ENCODE results near the gene CYBA. TPM values are rescaled to one million over a fixed set of nuclear protein-coding genes. Genes with fewer than 3 reads are reported as not detected.

Gene CYBA
- total and polyA plus RNA-seq, 2 donors (not counting 1 experiment from before 2014, with no cell fraction given): 701 to 1,336 TPM

DNA sequence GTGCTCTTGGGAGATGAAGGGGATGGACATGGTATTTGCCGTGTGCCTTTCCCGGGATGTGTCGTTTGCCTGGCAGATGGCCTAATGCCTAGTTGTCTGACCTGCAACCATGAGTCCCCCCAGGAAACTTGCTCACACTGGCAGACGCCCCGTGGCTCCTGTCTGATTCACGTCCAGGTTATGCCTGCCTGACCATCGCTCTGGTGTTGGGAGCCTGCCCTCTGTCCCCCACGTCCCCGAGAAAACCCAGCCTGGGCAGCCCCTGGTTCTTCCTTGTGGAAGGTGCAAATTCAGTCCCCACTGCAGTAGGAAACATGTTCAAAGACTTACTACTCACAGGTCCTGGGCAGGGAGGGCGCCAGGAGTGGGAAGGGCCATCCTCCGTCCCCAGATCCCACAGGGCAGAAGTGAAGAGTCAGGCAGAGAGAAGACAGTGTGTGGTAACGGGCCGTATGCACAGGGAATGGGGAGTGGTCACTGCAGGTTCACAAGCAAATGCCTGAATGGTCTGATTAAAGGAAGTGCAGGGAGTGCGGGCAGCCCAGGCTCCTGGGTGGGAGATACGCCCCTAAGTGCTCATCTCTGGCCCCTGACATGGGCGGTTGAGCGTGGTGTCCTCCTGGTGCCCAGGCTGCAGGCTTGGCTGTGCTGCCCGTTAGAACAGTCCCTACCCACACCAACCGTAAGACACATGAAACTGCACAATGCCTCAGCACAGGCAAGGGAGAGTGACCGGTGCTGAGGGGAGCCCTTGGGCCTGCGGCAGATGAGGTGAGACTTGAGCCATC is 39.7 kb upstream of the CYBA start:
- Histone ChIP-seq H3K9me3 (ENCODE audit: control extremely low read depth in 1 of 3, control insufficient read depth in 2 of 3, insufficient read depth in 1 of 3, low read length in 2 of 3) (peaks cover 0 to 4% (median 0%) of the 10 kb centered on the region in 3 donors), H3K4me3 (ENCODE audit: control extremely low read depth in 1 of 5, extremely low read depth in 1 of 5, insufficient read depth in 1 of 5, low read depth in 2 of 5, low read length in 4 of 5) (no peak overlapping the region), H2AFZ (ENCODE audit: insufficient read depth, low read depth, low read length, poor library complexity, severe bottlenecking) (no peak overlapping the region), H3K27me3 (replicated peaks in 1 of 4; ENCODE audit: control extremely low read depth in 1 of 4, control insufficient read depth in 3 of 4, insufficient read depth in 4 of 4, low read length in 3 of 4) (no peaks in the 10 kb centered on the region), H3K36me3 (replicated peaks in 1 of 2; ENCODE audit: control extremely low read depth in 1 of 2, control insufficient read depth in 1 of 2, extremely low read depth in 1 of 2, insufficient read depth in 2 of 2, low read length in 1 of 2) (peaks cover 0 to 6% of the 10 kb centered on the region in 2 experiments), H3K27ac (ENCODE audit: low read length in 2 of 2) (no peak overlapping the region), H3K9ac (ENCODE audit: low read length) (no peak overlapping the region), H3K4me1 (ENCODE audit: control insufficient read depth in 2 of 2, insufficient read depth in 2 of 2, low read length in 2 of 2) (peaks cover 25 to 48% of the 10 kb centered on the region in 2 donors), H3K4me2 (replicated peaks; ENCODE audit: low read depth, low read length, poor library complexity, severe bottlenecking) (no peak overlapping the region), H3K79me2 (ENCODE audit: control insufficient read depth, insufficient read depth, low read length) (peaks cover 8% of the 10 kb centered on the region), H4K20me1 (ENCODE audit: control insufficient read depth, insufficient read depth, low read length, poor library complexity, severe bottlenecking) (peaks cover 11% of the 10 kb centered on the region)
- CTCF ChIA-PET: interaction anchor here (0.7 kb wide), 1 partner anchor 11 kb away, joined by 3 read pairs; no protein-coding TSS in a partner anchor
- intact Hi-C loops (cut with micrococcal nuclease): no loop called here
- Mint-ChIP-seq H3K4me3 (no peak overlapping the region), H3K27me3 (no peaks in the 10 kb centered on the region), H3K27ac (peak overlapping the region; percentile 66), H3K9me3 (ENCODE audit: insufficient read depth) (no peaks in the 10 kb centered on the region), H3K4me1 (peaks cover 28% of the 10 kb centered on the region)
- POLR2A ChIA-PET: no interaction called here
- no peak for DNase-seq
- no peak for ATAC-seq (ENCODE audit: low read depth)
- TF ChIP-seq EZH2 (IDR thresholded peaks at IDR 0.05; ENCODE audit: borderline replicate concordance, insufficient read depth, low read depth, low read length, poor library complexity, severe bottlenecking): no peak
- TF ChIP-seq, protein P1, sequence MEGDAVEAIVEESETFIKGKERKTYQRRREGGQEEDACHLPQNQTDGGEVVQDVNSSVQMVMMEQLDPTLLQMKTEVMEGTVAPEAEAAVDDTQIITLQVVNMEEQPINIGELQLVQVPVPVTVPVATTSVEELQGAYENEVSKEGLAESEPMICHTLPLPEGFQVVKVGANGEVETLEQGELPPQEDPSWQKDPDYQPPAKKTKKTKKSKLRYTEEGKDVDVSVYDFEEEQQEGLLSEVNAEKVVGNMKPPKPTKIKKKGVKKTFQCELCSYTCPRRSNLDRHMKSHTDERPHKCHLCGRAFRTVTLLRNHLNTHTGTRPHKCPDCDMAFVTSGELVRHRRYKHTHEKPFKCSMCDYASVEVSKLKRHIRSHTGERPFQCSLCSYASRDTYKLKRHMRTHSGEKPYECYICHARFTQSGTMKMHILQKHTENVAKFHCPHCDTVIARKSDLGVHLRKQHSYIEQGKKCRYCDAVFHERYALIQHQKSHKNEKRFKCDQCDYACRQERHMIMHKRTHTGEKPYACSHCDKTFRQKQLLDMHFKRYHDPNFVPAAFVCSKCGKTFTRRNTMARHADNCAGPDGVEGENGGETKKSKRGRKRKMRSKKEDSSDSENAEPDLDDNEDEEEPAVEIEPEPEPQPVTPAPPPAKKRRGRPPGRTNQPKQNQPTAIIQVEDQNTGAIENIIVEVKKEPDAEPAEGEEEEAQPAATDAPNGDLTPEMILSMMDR (IDR thresholded peaks at IDR 0.05): no peak
- WGBS (ENCODE audit: insufficient coverage): 92% methylated on average over 15 of the region's 21 CpGs
